ENCODE data around the gene ECEL1.

The ECEL1 gene

DNA sequence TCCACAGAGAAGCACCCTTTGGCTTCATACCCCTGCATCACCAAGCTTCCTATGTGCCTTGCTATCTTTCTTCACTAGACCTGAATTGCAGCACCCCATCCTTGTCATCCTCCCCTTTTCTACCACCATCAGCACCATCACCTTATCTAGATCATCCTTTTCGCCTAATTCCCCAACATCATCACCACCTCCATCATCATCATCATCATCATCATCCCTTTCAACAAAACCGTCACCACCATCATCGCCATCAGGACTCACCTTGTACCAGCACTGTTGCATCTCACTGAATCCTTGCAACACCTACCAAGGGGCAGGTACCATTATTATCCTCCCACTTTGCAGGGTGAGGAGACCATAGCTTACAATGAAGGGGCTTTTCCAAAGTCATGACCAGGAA is 10.8 kb upstream of the ECEL1 start:
- H3K9me2 ChIP-seq (replicated peaks; ENCODE audit: insufficient read depth, low read length) = no peaks in the 10 kb centered on the region
- no peak overlapping the region for H3K4me2 ChIP-seq (ENCODE audit: low read depth, low read length, poor library complexity, severe bottlenecking)
- H3K27ac ChIP-seq (ENCODE audit: low read depth, low read length) = no peak overlapping the region
- H3K9ac ChIP-seq (ENCODE audit: low read length) = no peak overlapping the region
- H3F3A ChIP-seq (ENCODE audit: insufficient read depth) = no peaks in the 10 kb centered on the region
- no peak for TF ChIP-seq EZH2phosphoT487 (conservative IDR thresholded peaks at IDR 0.05; ENCODE audit: low read length)
- TF ChIP-seq CTCF (IDR thresholded peaks at IDR 0.05; ENCODE audit: insufficient read depth, low read length, poor library complexity, severe bottlenecking) = no peak
- H3K79me2 ChIP-seq (ENCODE audit: insufficient read depth, low read length) = no peaks in the 10 kb centered on the region
- no peaks in the 10 kb centered on the region for H3K36me3 ChIP-seq (ENCODE audit: low read length)
- H3K4me3 ChIP-seq (ENCODE audit: insufficient read depth, low read length, poor library complexity, severe bottlenecking) = no peak overlapping the region
- no peak overlapping the region for H2AFZ ChIP-seq (ENCODE audit: low read depth, low read length, severe bottlenecking)
- H4K20me1 ChIP-seq (ENCODE audit: low read depth, low read length) = no peaks in the 10 kb centered on the region
- no peaks in the 10 kb centered on the region for H3K27me3 ChIP-seq (ENCODE audit: low read length)
- H3K9me3 ChIP-seq (ENCODE audit: insufficient read depth, low read length) = no peaks in the 10 kb centered on the region

GRCh38 chr2:232497348-232497747 is 9.7 kb upstream of the ECEL1 start:
- no peaks in the 10 kb centered on the region for H3F3A ChIP-seq (ENCODE audit: insufficient read depth)
- H3K79me2 ChIP-seq (ENCODE audit: insufficient read depth, low read length) = no peaks in the 10 kb centered on the region
- H3K36me3 ChIP-seq (ENCODE audit: low read length) = no peaks in the 10 kb centered on the region
- TF ChIP-seq EZH2phosphoT487 (conservative IDR thresholded peaks at IDR 0.05; ENCODE audit: low read length) = no peak
- no peak for TF ChIP-seq CTCF (IDR thresholded peaks at IDR 0.05; ENCODE audit: insufficient read depth, low read length, poor library complexity, severe bottlenecking)
- no peaks in the 10 kb centered on the region for H3K9me2 ChIP-seq (replicated peaks; ENCODE audit: insufficient read depth, low read length)
- no peak overlapping the region for H3K4me2 ChIP-seq (ENCODE audit: low read depth, low read length, poor library complexity, severe bottlenecking)
- H3K9ac ChIP-seq (ENCODE audit: low read length) = no peak overlapping the region
- H2AFZ ChIP-seq (ENCODE audit: low read depth, low read length, severe bottlenecking) = no peak overlapping the region
- no peaks in the 10 kb centered on the region for H3K9me3 ChIP-seq (ENCODE audit: insufficient read depth, low read length)
- no peaks in the 10 kb centered on the region for H3K27me3 ChIP-seq (ENCODE audit: low read length)
- no peaks in the 10 kb centered on the region for H4K20me1 ChIP-seq (ENCODE audit: low read depth, low read length)
- H3K27ac ChIP-seq (ENCODE audit: low read depth, low read length) = no peak overlapping the region
- no peak overlapping the region for H3K4me3 ChIP-seq (ENCODE audit: insufficient read depth, low read length, poor library complexity, severe bottlenecking)

- no peak overlapping the region for H3K9ac ChIP-seq (ENCODE audit: low read length)
- H3K9me3 ChIP-seq (ENCODE audit: insufficient read depth, low read length) = no peaks in the 10 kb centered on the region
- no peak overlapping the region for H3K4me2 ChIP-seq (ENCODE audit: low read depth, low read length, poor library complexity, severe bottlenecking)
- no peaks in the 10 kb centered on the region for H3K9me2 ChIP-seq (replicated peaks; ENCODE audit: insufficient read depth, low read length)
- no peak overlapping the region for H2AFZ ChIP-seq (ENCODE audit: low read depth, low read length, severe bottlenecking)
- H3F3A ChIP-seq (ENCODE audit: insufficient read depth) = no peaks in the 10 kb centered on the region
- H3K79me2 ChIP-seq (ENCODE audit: insufficient read depth, low read length) = no peaks in the 10 kb centered on the region
- TF ChIP-seq EZH2phosphoT487 (conservative IDR thresholded peaks at IDR 0.05; ENCODE audit: low read length) (no peak), CTCF (IDR thresholded peaks at IDR 0.05; ENCODE audit: insufficient read depth, low read length, poor library complexity, severe bottlenecking) (no peak)
- H3K27me3 ChIP-seq (ENCODE audit: low read length) = no peaks in the 10 kb centered on the region
- no peak overlapping the region for H3K4me3 ChIP-seq (ENCODE audit: insufficient read depth, low read length, poor library complexity, severe bottlenecking)
- no peaks in the 10 kb centered on the region for H3K36me3 ChIP-seq (ENCODE audit: low read length)
- H3K27ac ChIP-seq (ENCODE audit: low read depth, low read length) = no peak overlapping the region
- H4K20me1 ChIP-seq (ENCODE audit: low read depth, low read length) = no peaks in the 10 kb centered on the region
These were observed 9.1 kb upstream of the ECEL1 start for GRCh38 chr2:232496501-232497270.
